ENCODE measurements around the gene DDR2.

DDR2 gene

GRCh38 chr1:162712317-162713029, 80.2 kb downstream of the DDR2 start:
- DNase-seq (ENCODE audit: low read depth), result no peak
- H3K4me3 ChIP-seq (ENCODE audit: low read depth, low read length), result no peak overlapping the region
- TF ChIP-seq MAX (IDR thresholded peaks at IDR 0.05; ENCODE audit: low read depth, low read length) (no peak), MYC (IDR thresholded peaks at IDR 0.05; ENCODE audit: low read depth, low read length) (no peak)

DNA sequence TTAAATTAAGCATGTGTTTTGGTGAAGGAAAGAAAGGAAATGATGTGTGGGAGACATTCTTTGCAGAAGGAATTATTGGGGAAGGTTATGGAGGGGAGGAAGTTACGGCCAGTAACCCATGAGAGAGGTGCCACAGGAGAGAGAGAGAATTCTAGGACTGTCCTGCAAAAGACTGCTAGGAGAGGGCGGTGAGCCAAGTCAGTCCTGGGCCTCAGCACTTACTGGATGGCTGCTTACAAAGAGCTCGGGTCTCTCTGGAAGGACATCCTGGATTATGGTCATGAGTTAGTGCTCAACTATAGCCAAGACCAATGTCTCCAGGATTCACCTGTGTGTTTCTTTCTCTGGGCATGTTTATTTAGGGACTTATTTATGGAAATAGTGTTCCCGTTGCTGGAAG, 83.9 kb downstream of the DDR2 start:
- DNase-seq (ENCODE audit: low read depth), result no peak
- no peak overlapping the region for H3K4me3 ChIP-seq (ENCODE audit: low read depth, low read length)
- TF ChIP-seq CTCF (IDR thresholded peaks at IDR 0.05; ENCODE audit: low read depth, low read length), result no peak
- TF ChIP-seq MAX (IDR thresholded peaks at IDR 0.05; ENCODE audit: low read depth, low read length), result no peak
- TF ChIP-seq POLR2A (IDR thresholded peaks at IDR 0.05; ENCODE audit: extremely low read depth, insufficient read length), result no peak
- TF ChIP-seq MYC (IDR thresholded peaks at IDR 0.05; ENCODE audit: low read depth, low read length), result no peak

DNA sequence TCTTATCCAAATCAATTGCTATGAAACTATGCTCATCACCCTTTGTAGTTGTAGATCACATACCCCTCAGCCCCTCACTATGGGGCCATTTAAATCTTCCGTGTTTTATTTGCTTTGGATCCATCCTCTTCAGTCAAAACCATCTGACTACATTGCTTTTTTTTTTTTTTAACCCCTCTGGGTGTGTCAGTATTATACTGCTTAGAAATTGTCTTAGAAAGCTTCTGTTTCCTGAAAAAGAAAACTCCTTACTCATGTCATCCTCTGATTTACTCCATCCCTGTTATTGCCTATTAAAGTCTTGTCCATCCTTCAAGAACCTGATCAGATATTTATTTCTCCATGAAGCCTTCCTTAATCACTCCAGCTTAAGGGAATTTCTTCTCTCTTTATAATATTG, 84.3 kb downstream of the DDR2 start:
- H3K4me3 ChIP-seq (ENCODE audit: low read depth, low read length), result no peak overlapping the region
- no peak for DNase-seq (ENCODE audit: low read depth)
- TF ChIP-seq POLR2A (IDR thresholded peaks at IDR 0.05; ENCODE audit: extremely low read depth, insufficient read length), result no peak

DNA sequence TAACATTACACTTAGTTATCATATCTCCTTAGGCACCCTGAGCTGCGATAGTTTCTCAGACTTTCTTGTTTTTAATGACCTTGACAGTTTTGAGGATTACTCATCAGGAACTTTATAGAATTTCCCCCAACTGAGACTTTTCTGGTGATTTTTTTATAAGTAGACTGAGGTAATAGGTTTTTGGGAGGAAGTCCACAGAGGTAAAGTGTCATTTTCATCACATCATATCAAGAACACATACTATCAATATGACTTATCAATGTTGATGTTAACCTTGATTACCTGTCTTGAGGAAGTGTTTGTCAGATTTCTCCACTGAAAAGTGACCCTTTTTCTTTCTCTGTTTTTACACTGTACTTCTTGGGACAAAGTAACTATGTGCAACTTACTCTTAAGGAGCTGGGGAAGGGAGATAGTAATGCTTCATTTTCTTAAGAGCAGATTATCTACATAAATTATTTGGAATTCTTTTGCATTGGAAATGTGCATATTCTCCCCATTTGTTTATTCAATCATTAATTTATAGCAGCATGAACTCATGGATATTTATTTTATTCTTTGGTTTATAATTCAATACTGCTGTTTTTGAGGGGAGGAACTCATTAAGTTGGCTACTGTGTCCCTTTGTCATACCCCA, 85.4 kb downstream of the DDR2 start:
- H3K4me3 ChIP-seq (ENCODE audit: low read depth, low read length), result no peak overlapping the region
- no peak for DNase-seq (ENCODE audit: low read depth)
- TF ChIP-seq POLR2A (IDR thresholded peaks at IDR 0.05; ENCODE audit: extremely low read depth, insufficient read length) (no peak), MAX (IDR thresholded peaks at IDR 0.05; ENCODE audit: low read depth, low read length) (no peak), CTCF (IDR thresholded peaks at IDR 0.05; ENCODE audit: low read depth, low read length) (no peak), MYC (IDR thresholded peaks at IDR 0.05; ENCODE audit: low read depth, low read length) (no peak)

DNA sequence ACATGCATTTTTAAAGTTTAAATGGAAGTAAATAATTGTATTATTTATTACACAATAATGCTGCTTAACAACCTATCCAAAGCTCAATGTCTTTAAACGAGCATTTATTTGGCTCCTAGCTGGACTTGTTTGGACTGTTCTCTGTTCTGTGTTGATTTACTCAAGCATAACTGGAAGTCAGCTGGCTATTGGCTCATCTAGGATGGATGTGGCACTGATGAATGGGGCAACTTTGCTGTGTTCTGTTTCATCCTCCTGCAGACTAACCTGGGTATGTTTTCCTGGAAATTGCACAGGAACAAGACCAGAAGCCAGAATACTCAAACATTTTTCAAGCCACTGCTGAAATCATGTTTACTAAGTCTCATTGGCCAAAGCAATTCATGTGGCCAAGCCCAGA, 87.4 kb downstream of the DDR2 start:
- TF ChIP-seq MAX (IDR thresholded peaks at IDR 0.05; ENCODE audit: low read depth, low read length) (no peak), CTCF (IDR thresholded peaks at IDR 0.05; ENCODE audit: low read depth, low read length) (no peak), MYC (IDR thresholded peaks at IDR 0.05; ENCODE audit: low read depth, low read length) (no peak), POLR2A (IDR thresholded peaks at IDR 0.05; ENCODE audit: extremely low read depth, insufficient read length) (no peak)
- no peak overlapping the region for H3K4me3 ChIP-seq (ENCODE audit: low read depth, low read length)
- no peak for DNase-seq (ENCODE audit: low read depth)

DNA sequence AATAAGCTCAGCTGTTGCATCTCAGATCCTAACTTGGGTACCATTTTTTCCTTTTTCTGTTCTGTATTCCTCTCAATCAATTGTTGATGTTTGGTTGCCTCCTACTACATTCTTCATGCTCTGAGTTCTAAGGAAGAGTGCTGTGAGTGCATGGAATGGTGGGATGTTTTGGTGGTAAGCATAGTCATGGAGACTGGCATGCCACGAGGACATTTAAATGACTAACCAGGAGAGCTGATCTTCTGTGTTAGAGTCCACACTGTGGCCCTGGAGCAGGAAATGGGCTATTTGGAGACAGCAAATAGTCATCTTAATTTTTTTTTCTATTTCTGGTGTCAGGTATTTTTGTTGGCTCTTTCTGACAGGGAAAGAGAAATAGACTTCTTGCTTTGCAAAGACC, 88.7 kb downstream of the DDR2 start:
- no peak for TF ChIP-seq POLR2A (IDR thresholded peaks at IDR 0.05; ENCODE audit: extremely low read depth, insufficient read length)
- TF ChIP-seq MYC (IDR thresholded peaks at IDR 0.05; ENCODE audit: low read depth, low read length), result no peak
- no peak for TF ChIP-seq MAX (IDR thresholded peaks at IDR 0.05; ENCODE audit: low read depth, low read length)
- no peak for TF ChIP-seq CTCF (IDR thresholded peaks at IDR 0.05; ENCODE audit: low read depth, low read length)
- DNase-seq (ENCODE audit: low read depth), result no peak
- no peak overlapping the region for H3K4me3 ChIP-seq (ENCODE audit: low read depth, low read length)
